Activated naive CD8-positive, alpha-beta T cell (primary cell): ENCODE measurements around the gene DNAH2.
A peak's percentile ranks its signal among the peaks of the same experiment; 100 is the strongest.

ENCODE experiments used
- H3K27ac Mint-ChIP-seq: one replicate; pipeline ENCODE4 v1.8.0; 2021; ENCODE audit warnings: mixed read lengths
- H3K27me3 Mint-ChIP-seq: one replicate; pipeline ENCODE4 v1.8.0; 2021; ENCODE audit warnings: mixed read lengths
- H3K36me3 Mint-ChIP-seq: one replicate; pipeline ENCODE4 v1.8.0; 2021; ENCODE audit warnings: mixed read lengths
- H3K4me1 Mint-ChIP-seq: one replicate; pipeline ENCODE4 v1.8.0; 2021; ENCODE audit warnings: low read depth, mixed read lengths
- H3K4me3 Mint-ChIP-seq: one replicate; pipeline ENCODE4 v1.8.0; 2021; ENCODE audit warnings: mild to moderate bottlenecking, mixed read lengths
- H3K9me3 Mint-ChIP-seq: one replicate; pipeline ENCODE4 v1.8.0; 2021; ENCODE audit warnings: low read depth, mixed read lengths

Gene DNAH2

GRCh38 chr17:7840441-7840840 is 122.9 kb downstream of the DNAH2 start:
- Mint-ChIP-seq H3K4me3 (peak overlapping the region; percentile 95), H3K36me3 (peaks cover 6% of the 10 kb centered on the region), H3K4me1 (peaks cover 48% of the 10 kb centered on the region), H3K9me3 (no peaks in the 10 kb centered on the region), H3K27ac (peak overlapping the region; percentile 99), H3K27me3 (no peaks in the 10 kb centered on the region)

GRCh38 chr17:7840875-7841274 is 123.3 kb downstream of the DNAH2 start:
- Mint-ChIP-seq H3K4me3 (peak overlapping the region; percentile 95), H3K27me3 (no peaks in the 10 kb centered on the region), H3K36me3 (peaks cover 7% of the 10 kb centered on the region), H3K9me3 (no peaks in the 10 kb centered on the region), H3K27ac (peak overlapping the region; percentile 99), H3K4me1 (peaks cover 50% of the 10 kb centered on the region)

GRCh38 chr17:7841396-7841914 is 123.9 kb downstream of the DNAH2 start:
- no peaks in the 10 kb centered on the region for H3K27me3 Mint-ChIP-seq
- H3K4me3 Mint-ChIP-seq: peak overlapping the region; percentile 95
- H3K9me3 Mint-ChIP-seq: no peaks in the 10 kb centered on the region
- peaks cover 51% of the 10 kb centered on the region for H3K4me1 Mint-ChIP-seq
- peak overlapping the region; percentile 99 for H3K27ac Mint-ChIP-seq
- H3K36me3 Mint-ChIP-seq: peaks cover 7% of the 10 kb centered on the region

- peaks cover 7% of the 10 kb centered on the region for H3K36me3 Mint-ChIP-seq
- no peaks in the 10 kb centered on the region for H3K9me3 Mint-ChIP-seq
- peak overlapping the region; percentile 99 for H3K27ac Mint-ChIP-seq
- H3K4me1 Mint-ChIP-seq: peaks cover 49% of the 10 kb centered on the region
- H3K4me3 Mint-ChIP-seq: peak overlapping the region; percentile 95
- no peaks in the 10 kb centered on the region for H3K27me3 Mint-ChIP-seq
Measured at GRCh38 chr17:7841915-7842379, 124.4 kb downstream of the DNAH2 start.

- H3K36me3 Mint-ChIP-seq: peaks cover 7% of the 10 kb centered on the region
Measured at GRCh38 chr17:7842380-7843256, 125.1 kb downstream of the DNAH2 start.

GRCh38 chr17:7843257-7843535 is 125.7 kb downstream of the DNAH2 start:
- H3K9me3 Mint-ChIP-seq: no peaks in the 10 kb centered on the region
- peak overlapping the region; percentile 99 for H3K27ac Mint-ChIP-seq
- H3K36me3 Mint-ChIP-seq: peaks cover 7% of the 10 kb centered on the region
- H3K27me3 Mint-ChIP-seq: no peaks in the 10 kb centered on the region
- H3K4me1 Mint-ChIP-seq: peaks cover 40% of the 10 kb centered on the region
- peak overlapping the region; percentile 95 for H3K4me3 Mint-ChIP-seq

More at GRCh38 chr17:7842380-7843256, 125.1 kb downstream of the DNAH2 start:
- peaks cover 42% of the 10 kb centered on the region for H3K4me1 Mint-ChIP-seq
- H3K27me3 Mint-ChIP-seq: no peaks in the 10 kb centered on the region
- H3K9me3 Mint-ChIP-seq: no peaks in the 10 kb centered on the region
- peak overlapping the region; percentile 99 for H3K27ac Mint-ChIP-seq
- peak overlapping the region; percentile 95 for H3K4me3 Mint-ChIP-seq

- peak overlapping the region; percentile 99 for H3K27ac Mint-ChIP-seq
- no peaks in the 10 kb centered on the region for H3K27me3 Mint-ChIP-seq
- peak overlapping the region; percentile 95 for H3K4me3 Mint-ChIP-seq
- H3K36me3 Mint-ChIP-seq: peaks cover 7% of the 10 kb centered on the region
- H3K9me3 Mint-ChIP-seq: no peaks in the 10 kb centered on the region
- peaks cover 37% of the 10 kb centered on the region for H3K4me1 Mint-ChIP-seq
Measured at GRCh38 chr17:7843536-7844291, 126.2 kb downstream of the DNAH2 start.

- H3K27ac Mint-ChIP-seq: peak overlapping the region; percentile 99
- peaks cover 7% of the 10 kb centered on the region for H3K36me3 Mint-ChIP-seq
- peaks cover 30% of the 10 kb centered on the region for H3K4me1 Mint-ChIP-seq
- no peaks in the 10 kb centered on the region for H3K27me3 Mint-ChIP-seq
- no peaks in the 10 kb centered on the region for H3K9me3 Mint-ChIP-seq
- peak overlapping the region; percentile 95 for H3K4me3 Mint-ChIP-seq
Measured at GRCh38 chr17:7844292-7845154, 127.0 kb downstream of the DNAH2 start.

GRCh38 chr17:7845359-7846062 is 128.0 kb downstream of the DNAH2 start:
- Mint-ChIP-seq H3K36me3 (peaks cover 4% of the 10 kb centered on the region), H3K4me3 (peak overlapping the region; percentile 95), H3K4me1 (peaks cover 30% of the 10 kb centered on the region), H3K9me3 (no peaks in the 10 kb centered on the region), H3K27ac (peak overlapping the region; percentile 99), H3K27me3 (no peaks in the 10 kb centered on the region)

GRCh38 chr17:7846063-7846735 is 128.7 kb downstream of the DNAH2 start:
- peaks cover 30% of the 10 kb centered on the region for H3K4me1 Mint-ChIP-seq
- peak overlapping the region; percentile 95 for H3K4me3 Mint-ChIP-seq
- no peaks in the 10 kb centered on the region for H3K9me3 Mint-ChIP-seq
- H3K27me3 Mint-ChIP-seq: no peaks in the 10 kb centered on the region
- H3K36me3 Mint-ChIP-seq: peaks cover 2% of the 10 kb centered on the region
- H3K27ac Mint-ChIP-seq: peak overlapping the region; percentile 66

- Mint-ChIP-seq H3K9me3 (no peaks in the 10 kb centered on the region), H3K4me3 (peak overlapping the region; percentile 95), H3K4me1 (peaks cover 34% of the 10 kb centered on the region), H3K27ac (peak overlapping the region; percentile 66), H3K27me3 (no peaks in the 10 kb centered on the region), H3K36me3 (peaks cover 2% of the 10 kb centered on the region)
Measured at GRCh38 chr17:7846765-7847661, 129.5 kb downstream of the DNAH2 start.

GRCh38 chr17:7848131-7848579 is 130.6 kb downstream of the DNAH2 start:
- H3K4me1 Mint-ChIP-seq: peaks cover 35% of the 10 kb centered on the region
- no peaks in the 10 kb centered on the region for H3K27me3 Mint-ChIP-seq
- H3K4me3 Mint-ChIP-seq: peak overlapping the region; percentile 58
- H3K36me3 Mint-ChIP-seq: peaks cover 2% of the 10 kb centered on the region
- H3K27ac Mint-ChIP-seq: no peak overlapping the region
- no peaks in the 10 kb centered on the region for H3K9me3 Mint-ChIP-seq

GRCh38 chr17:7848739-7849129 is 131.2 kb downstream of the DNAH2 start:
- Mint-ChIP-seq H3K9me3 (no peaks in the 10 kb centered on the region), H3K36me3 (peaks cover 2% of the 10 kb centered on the region), H3K4me1 (peaks cover 36% of the 10 kb centered on the region), H3K27me3 (no peaks in the 10 kb centered on the region), H3K4me3 (no peak overlapping the region), H3K27ac (no peak overlapping the region)
